NB4 (cell line): Measurements from ENCODE around the gene GTPBP10.

Source experiments
- CTCF ChIP-seq: IDR thresholded peaks from one replicate; pipeline ENCODE4 v1.5.1; 2012; ENCODE audit warnings: low read depth, low read length
- MAX ChIP-seq: IDR thresholded peaks from 2 replicates; pipeline ENCODE4 v1.6.1; 2011; ENCODE audit warnings: low read depth, low read length
- POLR2A ChIP-seq: IDR thresholded peaks from 2 replicates; pipeline ENCODE4 v1.6.1; 2011; ENCODE audit warnings: mild to moderate bottlenecking; ENCODE audit not compliant: insufficient read length; ENCODE audit errors: extremely low read depth

GRCh38 chr7:90391488-90391887 lies 45.0 kb downstream of the GTPBP10 start:
- TF ChIP-seq POLR2A (no peak), MAX (no peak), CTCF (no peak)
